Gastrocnemius medialis (tissue), 4 donors: ENCODE measurements around the gene TASOR.

Experiments
- POLR2A ChIP-seq, 2 donors: fragments of 450-650 bp; IDR thresholded peaks; one replicate each; pipeline ENCODE4 v1.6.1; 2017; ENCODE audit warnings: antibody characterized with exemption in 2 of 2, mild to moderate bottlenecking in 2 of 2, moderate library complexity in 2 of 2
- TF ChIP-seq, protein P1 (sequence below), 5 experiments: fragments of 450-650 bp in 3 of 5; fragments of 200-600 bp in 2 of 5; sonication (generic) in 2 of 5; IDR thresholded peaks in 4 of 5; conservative IDR thresholded peaks in 1 of 5; 1 replicate in 4 of 5; 2 replicates in 1 of 5; pipeline ENCODE4 v1.5.1; 2016 to 2019; ENCODE audit warnings: antibody characterized with exemption in 5 of 5, mild to moderate bottlenecking in 3 of 5, moderate library complexity in 3 of 5

DNA sequence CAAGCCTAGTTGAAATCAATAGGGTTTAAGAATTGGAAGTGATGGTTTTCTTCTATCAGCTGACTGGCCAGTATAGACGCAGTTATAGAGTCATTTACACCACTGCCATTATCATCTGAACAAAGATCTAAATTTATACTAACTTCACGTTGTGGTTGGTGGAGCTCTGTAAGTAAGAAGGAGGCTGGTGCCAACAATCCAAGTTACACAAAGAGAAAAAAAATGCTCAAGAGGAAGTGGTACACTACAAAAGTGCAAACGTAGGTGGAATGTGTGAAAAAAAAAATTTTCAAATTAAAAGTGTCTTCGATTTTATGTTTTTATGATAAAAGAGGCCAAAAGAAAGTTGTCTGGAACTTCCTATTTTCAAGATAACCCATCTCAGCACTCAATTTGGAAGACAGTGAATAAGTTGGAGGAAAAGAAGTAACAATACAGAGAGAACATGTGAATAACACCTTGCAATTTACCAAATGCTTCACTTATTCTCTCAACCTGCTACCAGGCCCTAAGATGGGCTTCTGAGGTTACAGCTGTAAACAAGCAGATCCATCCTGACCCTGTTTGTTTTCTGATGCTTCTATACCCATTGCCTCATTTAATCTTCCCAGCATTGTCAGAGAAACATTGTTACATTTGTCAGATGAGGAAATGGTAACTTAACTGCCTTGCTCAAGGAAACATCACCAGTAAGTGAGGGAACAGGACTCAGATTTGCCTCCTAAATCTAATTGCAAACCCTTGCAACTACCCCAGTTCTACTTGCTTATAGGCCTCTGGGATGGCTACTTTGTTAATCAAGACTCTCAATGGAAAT lies 12.0 kb upstream of the TASOR start:
- no peak for TF ChIP-seq POLR2A (IDR thresholded peaks at IDR 0.05)
- TF ChIP-seq, protein P1, sequence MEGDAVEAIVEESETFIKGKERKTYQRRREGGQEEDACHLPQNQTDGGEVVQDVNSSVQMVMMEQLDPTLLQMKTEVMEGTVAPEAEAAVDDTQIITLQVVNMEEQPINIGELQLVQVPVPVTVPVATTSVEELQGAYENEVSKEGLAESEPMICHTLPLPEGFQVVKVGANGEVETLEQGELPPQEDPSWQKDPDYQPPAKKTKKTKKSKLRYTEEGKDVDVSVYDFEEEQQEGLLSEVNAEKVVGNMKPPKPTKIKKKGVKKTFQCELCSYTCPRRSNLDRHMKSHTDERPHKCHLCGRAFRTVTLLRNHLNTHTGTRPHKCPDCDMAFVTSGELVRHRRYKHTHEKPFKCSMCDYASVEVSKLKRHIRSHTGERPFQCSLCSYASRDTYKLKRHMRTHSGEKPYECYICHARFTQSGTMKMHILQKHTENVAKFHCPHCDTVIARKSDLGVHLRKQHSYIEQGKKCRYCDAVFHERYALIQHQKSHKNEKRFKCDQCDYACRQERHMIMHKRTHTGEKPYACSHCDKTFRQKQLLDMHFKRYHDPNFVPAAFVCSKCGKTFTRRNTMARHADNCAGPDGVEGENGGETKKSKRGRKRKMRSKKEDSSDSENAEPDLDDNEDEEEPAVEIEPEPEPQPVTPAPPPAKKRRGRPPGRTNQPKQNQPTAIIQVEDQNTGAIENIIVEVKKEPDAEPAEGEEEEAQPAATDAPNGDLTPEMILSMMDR (IDR thresholded peaks at IDR 0.05 in 4 of 5, conservative IDR thresholded peaks at IDR 0.05 in 1 of 5): no peak
